SK-N-SH treated with all-trans-retinoic acid at 6 μM for 48 hours (cell line): ENCODE data around the gene PJA1.

Experiments used
- ATAC-seq: fragments of 200-7000 bp; cut with Tn5 transposase; 3 replicates; pipeline ENCODE4 v1.9.1; 2020; ENCODE audit warnings: mild to moderate bottlenecking, moderate library complexity
- ARNTL ChIP-seq: fragments of 450-650 bp; formaldehyde crosslinking; IDR thresholded peaks from 2 replicates; pipeline ENCODE4 v1.5.0; 2020; ENCODE audit warnings: low read depth, mild to moderate bottlenecking, moderate library complexity, borderline replicate concordance
- BACH2 ChIP-seq: fragments of 250-450 bp; sonication (Bioruptor Pico); IDR thresholded peaks from 2 replicates; pipeline ENCODE4 v1.9.0; 2021; ENCODE audit warnings: mild to moderate bottlenecking, borderline replicate concordance
- ESRRG ChIP-seq: fragments of 250-450 bp; sonication (Bioruptor Pico); IDR thresholded peaks from 2 replicates; pipeline ENCODE4 v1.6.1; 2021; ENCODE audit warnings: mild to moderate bottlenecking
- GLIS3 ChIP-seq: fragments of 250-450 bp; sonication (Bioruptor Pico); IDR thresholded peaks from 2 replicates; pipeline ENCODE4 v1.5.0; 2020; ENCODE audit warnings: mild to moderate bottlenecking, moderate library complexity
- ISL1 ChIP-seq: fragments of 250-450 bp; sonication (Bioruptor Pico); IDR thresholded peaks from 2 replicates; pipeline ENCODE4 v2.1.2; 2022; ENCODE audit warnings: mild to moderate bottlenecking, moderate library complexity
- OSR1 ChIP-seq: fragments of 250-450 bp; sonication (Bioruptor Pico); IDR thresholded peaks from 2 replicates; pipeline ENCODE4 v1.8.0; 2022; ENCODE audit warnings: moderate library complexity, mild to moderate bottlenecking, inconsistent platforms
- RARB ChIP-seq: fragments of 250-450 bp; sonication (Bioruptor Pico); IDR thresholded peaks from 2 replicates; pipeline ENCODE4 v1.8.0; 2021; ENCODE audit warnings: mild to moderate bottlenecking, moderate library complexity
- SNAI2 ChIP-seq: fragments of 250-450 bp; sonication (Bioruptor Pico); IDR thresholded peaks from 2 replicates; pipeline ENCODE4 v1.5.0; 2020; ENCODE audit warnings: mild to moderate bottlenecking, moderate library complexity
- TCF4 ChIP-seq: fragments of 250-450 bp; sonication (Bioruptor Pico); IDR thresholded peaks from 2 replicates; pipeline ENCODE4 v1.8.0; 2021; ENCODE audit warnings: mild to moderate bottlenecking, moderate library complexity, borderline replicate concordance
- ZFP3 ChIP-seq: fragments of 250-450 bp; sonication (Bioruptor Pico); IDR thresholded peaks from 2 replicates; pipeline ENCODE4 v1.5.0; 2020; ENCODE audit warnings: mild to moderate bottlenecking, moderate library complexity
- TF ChIP-seq, protein P1 (sequence below): fragments of 250-450 bp; sonication (Bioruptor Pico); IDR thresholded peaks from 2 replicates; pipeline ENCODE4 v1.8.0; 2020; ENCODE audit warnings: mild to moderate bottlenecking, moderate library complexity, borderline replicate concordance
- TF ChIP-seq, protein P2 (sequence below): fragments of 250-450 bp; sonication (Bioruptor Pico); IDR thresholded peaks from 2 replicates; pipeline ENCODE4 v1.5.1; 2021; ENCODE audit warnings: mild to moderate bottlenecking, moderate library complexity
- TF ChIP-seq, protein P3 (sequence below): fragments of 250-450 bp; sonication (Bioruptor Pico); IDR thresholded peaks from 2 replicates; pipeline ENCODE4 v1.5.0; 2020; ENCODE audit warnings: mild to moderate bottlenecking, moderate library complexity
- TF ChIP-seq, protein P4 (sequence below): fragments of 250-450 bp; sonication (Bioruptor Pico); IDR thresholded peaks from 2 replicates; pipeline ENCODE4 v1.8.0; 2021; ENCODE audit warnings: low read depth, mild to moderate bottlenecking, moderate library complexity, borderline replicate concordance
- TF ChIP-seq, protein P5 (sequence below): fragments of 250-450 bp; sonication (Bioruptor Pico); IDR thresholded peaks from 2 replicates; pipeline ENCODE4 v1.5.1; 2020; ENCODE audit warnings: low read depth, mild to moderate bottlenecking, moderate library complexity

The PJA1 gene

DNA sequence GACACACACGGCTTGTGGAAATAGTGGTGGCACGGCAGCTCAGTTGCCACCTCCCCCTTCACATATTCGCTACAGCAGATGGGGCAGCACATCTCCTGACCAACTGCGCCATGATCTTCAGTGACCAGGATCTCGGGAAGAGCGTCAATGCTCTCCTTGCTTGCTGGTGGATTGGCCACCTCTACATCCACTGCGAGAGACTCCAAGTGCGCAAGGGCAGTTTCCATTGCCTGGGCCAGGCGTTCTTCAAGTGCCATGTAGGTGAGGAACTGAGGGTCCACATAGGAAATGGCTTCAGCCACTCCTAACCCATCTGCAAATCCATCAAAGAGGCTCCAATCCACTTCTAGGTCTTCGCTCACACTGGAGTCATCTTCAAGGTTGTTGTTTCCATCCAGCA is 3.9 kb downstream of the PJA1 start:
- ATAC-seq = no peak
- TF ChIP-seq, protein P1, sequence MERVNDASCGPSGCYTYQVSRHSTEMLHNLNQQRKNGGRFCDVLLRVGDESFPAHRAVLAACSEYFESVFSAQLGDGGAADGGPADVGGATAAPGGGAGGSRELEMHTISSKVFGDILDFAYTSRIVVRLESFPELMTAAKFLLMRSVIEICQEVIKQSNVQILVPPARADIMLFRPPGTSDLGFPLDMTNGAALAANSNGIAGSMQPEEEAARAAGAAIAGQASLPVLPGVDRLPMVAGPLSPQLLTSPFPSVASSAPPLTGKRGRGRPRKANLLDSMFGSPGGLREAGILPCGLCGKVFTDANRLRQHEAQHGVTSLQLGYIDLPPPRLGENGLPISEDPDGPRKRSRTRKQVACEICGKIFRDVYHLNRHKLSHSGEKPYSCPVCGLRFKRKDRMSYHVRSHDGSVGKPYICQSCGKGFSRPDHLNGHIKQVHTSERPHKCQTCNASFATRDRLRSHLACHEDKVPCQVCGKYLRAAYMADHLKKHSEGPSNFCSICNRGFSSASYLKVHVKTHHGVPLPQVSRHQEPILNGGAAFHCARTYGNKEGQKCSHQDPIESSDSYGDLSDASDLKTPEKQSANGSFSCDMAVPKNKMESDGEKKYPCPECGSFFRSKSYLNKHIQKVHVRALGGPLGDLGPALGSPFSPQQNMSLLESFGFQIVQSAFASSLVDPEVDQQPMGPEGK (CRISPR knock-in tag) = no peak
- TF ChIP-seq ZFP3 (CRISPR knock-in tag) (no peak), BACH2 (CRISPR knock-in tag) (no peak), GLIS3 (CRISPR knock-in tag) (no peak)

DNA sequence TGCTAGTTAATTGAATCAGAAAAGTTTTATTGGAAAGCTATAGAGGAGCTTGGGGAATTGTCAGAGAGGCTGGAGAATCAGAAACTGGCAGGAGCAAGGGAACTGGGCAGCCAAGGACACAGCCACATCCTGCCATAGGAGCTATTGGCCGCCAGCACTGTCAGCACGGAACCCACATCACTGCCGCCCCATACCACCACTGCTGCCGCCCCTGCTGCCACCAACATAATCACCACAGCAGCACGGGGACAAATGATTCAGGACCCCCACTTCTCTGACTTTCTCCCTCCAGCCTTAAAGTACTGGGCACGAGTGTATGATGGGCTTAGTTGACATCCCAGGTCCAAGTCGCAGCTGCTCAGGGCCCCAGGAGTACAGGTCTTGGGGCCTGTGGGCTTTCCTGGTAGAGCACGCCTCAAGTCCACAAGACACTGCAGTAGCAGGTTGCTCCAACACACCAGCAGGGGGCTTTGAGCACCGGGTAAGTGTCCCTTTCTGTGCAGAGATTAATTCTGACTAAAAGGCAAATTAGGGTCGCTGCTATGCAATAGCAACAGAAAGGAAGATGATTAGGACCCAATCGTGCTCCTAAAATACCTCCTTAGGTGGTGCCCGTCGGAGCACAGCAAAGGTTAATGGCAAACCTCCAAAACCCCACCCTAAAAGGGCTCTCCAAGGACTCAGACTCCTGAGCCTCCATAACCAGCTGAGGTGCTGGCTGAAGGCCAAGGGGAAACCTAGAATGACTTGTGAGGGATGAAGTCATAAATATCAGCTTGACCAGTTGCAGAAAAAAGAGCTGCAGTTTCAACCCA is 6.9 kb downstream of the PJA1 start:
- TF ChIP-seq, protein P1 (CRISPR knock-in tag) = no peak
- no peak for TF ChIP-seq RARB (CRISPR knock-in tag)
- no peak for TF ChIP-seq GLIS3 (CRISPR knock-in tag)
- TF ChIP-seq ESRRG (CRISPR knock-in tag) = no peak
- TF ChIP-seq SNAI2 = no peak
- TF ChIP-seq, protein P2, sequence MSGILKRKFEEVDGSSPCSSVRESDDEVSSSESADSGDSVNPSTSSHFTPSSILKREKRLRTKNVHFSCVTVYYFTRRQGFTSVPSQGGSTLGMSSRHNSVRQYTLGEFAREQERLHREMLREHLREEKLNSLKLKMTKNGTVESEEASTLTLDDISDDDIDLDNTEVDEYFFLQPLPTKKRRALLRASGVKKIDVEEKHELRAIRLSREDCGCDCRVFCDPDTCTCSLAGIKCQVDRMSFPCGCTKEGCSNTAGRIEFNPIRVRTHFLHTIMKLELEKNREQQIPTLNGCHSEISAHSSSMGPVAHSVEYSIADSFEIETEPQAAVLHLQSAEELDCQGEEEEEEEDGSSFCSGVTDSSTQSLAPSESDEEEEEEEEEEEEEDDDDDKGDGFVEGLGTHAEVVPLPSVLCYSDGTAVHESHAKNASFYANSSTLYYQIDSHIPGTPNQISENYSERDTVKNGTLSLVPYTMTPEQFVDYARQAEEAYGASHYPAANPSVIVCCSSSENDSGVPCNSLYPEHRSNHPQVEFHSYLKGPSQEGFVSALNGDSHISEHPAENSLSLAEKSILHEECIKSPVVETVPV (CRISPR knock-in tag) = no peak
- no peak for TF ChIP-seq ISL1 (CRISPR knock-in tag)
- TF ChIP-seq, protein P3, sequence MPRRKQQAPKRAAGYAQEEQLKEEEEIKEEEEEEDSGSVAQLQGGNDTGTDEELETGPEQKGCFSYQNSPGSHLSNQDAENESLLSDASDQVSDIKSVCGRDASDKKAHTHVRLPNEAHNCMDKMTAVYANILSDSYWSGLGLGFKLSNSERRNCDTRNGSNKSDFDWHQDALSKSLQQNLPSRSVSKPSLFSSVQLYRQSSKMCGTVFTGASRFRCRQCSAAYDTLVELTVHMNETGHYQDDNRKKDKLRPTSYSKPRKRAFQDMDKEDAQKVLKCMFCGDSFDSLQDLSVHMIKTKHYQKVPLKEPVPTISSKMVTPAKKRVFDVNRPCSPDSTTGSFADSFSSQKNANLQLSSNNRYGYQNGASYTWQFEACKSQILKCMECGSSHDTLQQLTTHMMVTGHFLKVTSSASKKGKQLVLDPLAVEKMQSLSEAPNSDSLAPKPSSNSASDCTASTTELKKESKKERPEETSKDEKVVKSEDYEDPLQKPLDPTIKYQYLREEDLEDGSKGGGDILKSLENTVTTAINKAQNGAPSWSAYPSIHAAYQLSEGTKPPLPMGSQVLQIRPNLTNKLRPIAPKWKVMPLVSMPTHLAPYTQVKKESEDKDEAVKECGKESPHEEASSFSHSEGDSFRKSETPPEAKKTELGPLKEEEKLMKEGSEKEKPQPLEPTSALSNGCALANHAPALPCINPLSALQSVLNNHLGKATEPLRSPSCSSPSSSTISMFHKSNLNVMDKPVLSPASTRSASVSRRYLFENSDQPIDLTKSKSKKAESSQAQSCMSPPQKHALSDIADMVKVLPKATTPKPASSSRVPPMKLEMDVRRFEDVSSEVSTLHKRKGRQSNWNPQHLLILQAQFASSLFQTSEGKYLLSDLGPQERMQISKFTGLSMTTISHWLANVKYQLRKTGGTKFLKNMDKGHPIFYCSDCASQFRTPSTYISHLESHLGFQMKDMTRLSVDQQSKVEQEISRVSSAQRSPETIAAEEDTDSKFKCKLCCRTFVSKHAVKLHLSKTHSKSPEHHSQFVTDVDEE (CRISPR knock-in tag) = no peak
- TF ChIP-seq, protein P4, sequence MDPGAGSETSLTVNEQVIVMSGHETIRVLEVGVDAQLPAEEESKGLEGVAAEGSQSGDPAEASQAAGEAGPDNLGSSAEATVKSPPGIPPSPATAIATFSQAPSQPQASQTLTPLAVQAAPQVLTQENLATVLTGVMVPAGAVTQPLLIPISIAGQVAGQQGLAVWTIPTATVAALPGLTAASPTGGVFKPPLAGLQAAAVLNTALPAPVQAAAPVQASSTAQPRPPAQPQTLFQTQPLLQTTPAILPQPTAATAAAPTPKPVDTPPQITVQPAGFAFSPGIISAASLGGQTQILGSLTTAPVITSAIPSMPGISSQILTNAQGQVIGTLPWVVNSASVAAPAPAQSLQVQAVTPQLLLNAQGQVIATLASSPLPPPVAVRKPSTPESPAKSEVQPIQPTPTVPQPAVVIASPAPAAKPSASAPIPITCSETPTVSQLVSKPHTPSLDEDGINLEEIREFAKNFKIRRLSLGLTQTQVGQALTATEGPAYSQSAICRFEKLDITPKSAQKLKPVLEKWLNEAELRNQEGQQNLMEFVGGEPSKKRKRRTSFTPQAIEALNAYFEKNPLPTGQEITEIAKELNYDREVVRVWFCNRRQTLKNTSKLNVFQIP (CRISPR knock-in tag) = no peak
- ATAC-seq = peak; percentile 95

DNA sequence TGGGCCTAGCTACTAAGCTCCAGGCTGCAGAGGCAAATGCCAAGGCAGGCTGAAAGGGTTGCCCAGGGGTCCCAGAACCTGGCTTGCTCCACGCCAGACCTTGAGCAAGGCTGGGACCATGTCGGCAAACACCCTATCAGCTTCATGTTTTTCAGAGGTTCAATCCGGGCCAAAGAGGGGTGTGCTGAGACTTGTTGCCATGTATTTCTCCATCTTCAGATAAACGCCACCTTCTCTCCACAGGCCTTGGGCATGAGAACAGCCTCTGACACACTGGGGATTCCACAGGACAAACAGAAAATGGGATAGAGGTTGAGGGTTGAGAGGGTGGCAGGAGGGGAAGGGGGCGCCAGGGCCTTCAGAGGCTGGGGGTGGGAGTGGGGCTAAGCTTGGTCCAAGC is 8.6 kb downstream of the PJA1 start:
- no peak for ATAC-seq
- TF ChIP-seq ARNTL (CRISPR knock-in tag) (no peak), OSR1 (CRISPR knock-in tag) (no peak), SNAI2 (no peak)

DNA sequence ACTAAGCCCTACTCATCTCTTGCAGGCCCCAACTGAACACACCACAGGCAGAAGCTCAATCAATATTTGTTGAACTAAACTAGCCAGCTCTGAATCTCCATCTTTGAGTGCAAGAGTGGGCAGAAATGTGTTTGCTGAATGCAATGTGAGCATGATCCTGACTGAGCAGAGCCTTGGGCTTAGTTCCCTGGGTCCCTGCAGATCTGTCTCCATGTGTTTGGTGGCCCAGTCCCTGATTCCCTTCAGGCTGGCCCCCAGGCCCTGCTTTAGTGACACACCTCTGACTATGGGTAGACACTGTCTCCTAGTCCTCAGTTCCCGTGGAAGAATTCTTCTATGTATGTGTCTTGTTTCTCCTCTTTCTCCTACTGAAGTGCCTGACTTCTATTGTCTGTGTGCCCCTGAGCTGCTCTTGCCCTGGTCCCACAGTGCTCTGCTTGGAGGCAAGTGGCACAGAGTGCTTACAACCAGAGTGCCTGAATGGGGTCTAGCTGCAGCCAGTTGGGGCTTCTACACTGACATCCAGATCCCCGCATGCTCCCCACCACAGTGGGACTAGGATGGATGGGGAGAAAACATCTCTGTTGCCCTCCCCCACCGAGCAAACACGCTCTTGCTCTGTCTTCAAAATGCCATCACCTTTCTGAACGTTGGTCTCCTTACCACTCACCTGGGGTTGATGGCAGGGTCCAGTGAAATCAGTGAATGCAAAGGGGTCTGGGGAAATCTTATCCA is 9.3 kb downstream of the PJA1 start:
- TF ChIP-seq, protein P5, sequence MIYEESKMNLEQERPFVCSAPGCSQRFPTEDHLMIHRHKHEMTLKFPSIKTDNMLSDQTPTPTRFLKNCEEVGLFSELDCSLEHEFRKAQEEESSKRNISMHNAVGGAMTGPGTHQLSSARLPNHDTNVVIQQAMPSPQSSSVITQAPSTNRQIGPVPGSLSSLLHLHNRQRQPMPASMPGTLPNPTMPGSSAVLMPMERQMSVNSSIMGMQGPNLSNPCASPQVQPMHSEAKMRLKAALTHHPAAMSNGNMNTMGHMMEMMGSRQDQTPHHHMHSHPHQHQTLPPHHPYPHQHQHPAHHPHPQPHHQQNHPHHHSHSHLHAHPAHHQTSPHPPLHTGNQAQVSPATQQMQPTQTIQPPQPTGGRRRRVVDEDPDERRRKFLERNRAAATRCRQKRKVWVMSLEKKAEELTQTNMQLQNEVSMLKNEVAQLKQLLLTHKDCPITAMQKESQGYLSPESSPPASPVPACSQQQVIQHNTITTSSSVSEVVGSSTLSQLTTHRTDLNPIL (CRISPR knock-in tag) = no peak
- no peak for TF ChIP-seq TCF4 (CRISPR knock-in tag)
- ATAC-seq = no peak
